ENCODE measurements around the gene OFD1. TPM values are rescaled to one million over a fixed set of nuclear protein-coding genes. Genes with fewer than 3 reads are reported as not detected.
A peak's percentile ranks its signal among the peaks of the same experiment; 100 is the strongest.

OFD1 gene
- total RNA-seq, 1 donor from 2014 or later: 65.4 TPM

- no peaks in the 10 kb centered on the region for H3K27me3 Mint-ChIP-seq
- DNase-seq (ENCODE audit: low spot score, unreplicated experiment): no peak
- H3K4me3 Mint-ChIP-seq (ENCODE audit: low read depth): no peak overlapping the region
- peaks cover 20% of the 10 kb centered on the region for H3K36me3 Mint-ChIP-seq (ENCODE audit: insufficient read depth)
- peaks cover 1% of the 10 kb centered on the region for H3K4me1 Mint-ChIP-seq (ENCODE audit: low read depth)
- H3K9me3 Mint-ChIP-seq (ENCODE audit: low read depth): peaks cover 7% of the 10 kb centered on the region
- no peak overlapping the region for H3K27ac Mint-ChIP-seq
- TF ChIP-seq CTCF (IDR thresholded peaks at IDR 0.05; ENCODE audit: unreplicated experiment): no peak
These were observed 13.9 kb downstream of the OFD1 start for GRCh38 chrX:13748486-13748885.

- peak; percentile 63 for TF ChIP-seq CTCF (IDR thresholded peaks at IDR 0.05; ENCODE audit: unreplicated experiment)
- no peak overlapping the region for H3K27ac Mint-ChIP-seq
- DNase-seq (ENCODE audit: low spot score, unreplicated experiment): no peak
- H3K36me3 Mint-ChIP-seq (ENCODE audit: insufficient read depth): peaks cover 21% of the 10 kb centered on the region
- H3K4me1 Mint-ChIP-seq (ENCODE audit: low read depth): peaks cover 1% of the 10 kb centered on the region
- no peaks in the 10 kb centered on the region for H3K27me3 Mint-ChIP-seq
- no peak overlapping the region for H3K4me3 Mint-ChIP-seq (ENCODE audit: low read depth)
- H3K9me3 Mint-ChIP-seq (ENCODE audit: low read depth): peaks cover 7% of the 10 kb centered on the region
These were observed 15.7 kb downstream of the OFD1 start for GRCh38 chrX:13750204-13750603.

- Mint-ChIP-seq H3K9me3 (ENCODE audit: low read depth) (peaks cover 4% of the 10 kb centered on the region), H3K4me1 (ENCODE audit: low read depth) (peaks cover 1% of the 10 kb centered on the region), H3K27me3 (no peaks in the 10 kb centered on the region), H3K36me3 (ENCODE audit: insufficient read depth) (peaks cover 18% of the 10 kb centered on the region), H3K27ac (no peak overlapping the region), H3K4me3 (ENCODE audit: low read depth) (no peak overlapping the region)
- DNase-seq (ENCODE audit: low spot score, unreplicated experiment): no peak
- TF ChIP-seq CTCF (IDR thresholded peaks at IDR 0.05; ENCODE audit: unreplicated experiment): no peak
These were observed 16.3 kb downstream of the OFD1 start for GRCh38 chrX:13750812-13751211.

GRCh38 chrX:13752141-13752540, 17.6 kb downstream of the OFD1 start:
- no peak for DNase-seq (ENCODE audit: low spot score, unreplicated experiment)
- H3K27ac Mint-ChIP-seq: no peak overlapping the region
- peaks cover 13% of the 10 kb centered on the region for H3K36me3 Mint-ChIP-seq (ENCODE audit: insufficient read depth)
- peaks cover 4% of the 10 kb centered on the region for H3K9me3 Mint-ChIP-seq (ENCODE audit: low read depth)
- no peak overlapping the region for H3K4me3 Mint-ChIP-seq (ENCODE audit: low read depth)
- peaks cover 1% of the 10 kb centered on the region for H3K4me1 Mint-ChIP-seq (ENCODE audit: low read depth)
- no peak for TF ChIP-seq CTCF (IDR thresholded peaks at IDR 0.05; ENCODE audit: unreplicated experiment)
- H3K27me3 Mint-ChIP-seq: no peaks in the 10 kb centered on the region

- H3K27ac Mint-ChIP-seq: no peak overlapping the region
- TF ChIP-seq CTCF (IDR thresholded peaks at IDR 0.05; ENCODE audit: unreplicated experiment): no peak
- no peaks in the 10 kb centered on the region for H3K9me3 Mint-ChIP-seq (ENCODE audit: low read depth)
- no peaks in the 10 kb centered on the region for H3K27me3 Mint-ChIP-seq
- peaks cover 1% of the 10 kb centered on the region for H3K4me1 Mint-ChIP-seq (ENCODE audit: low read depth)
- no peak for DNase-seq (ENCODE audit: low spot score, unreplicated experiment)
- H3K36me3 Mint-ChIP-seq (ENCODE audit: insufficient read depth): peaks cover 13% of the 10 kb centered on the region
- H3K4me3 Mint-ChIP-seq (ENCODE audit: low read depth): no peak overlapping the region
These were observed 18.1 kb downstream of the OFD1 start for GRCh38 chrX:13752646-13753045.

Data from progenitor cell of endocrine pancreas (in vitro differentiated cells).